PC-3 (cell line): ENCODE data around the gene FOXR1. TPM values are rescaled to one million over a fixed set of nuclear protein-coding genes. Genes with fewer than 3 reads are reported as not detected.

ENCODE experiments used
- ATAC-seq: fragments of 200-7000 bp; cut with Tn5 transposase; 2 replicates; pipeline ENCODE4 v1.9.1; 2020; ENCODE audit warnings: mild to moderate bottlenecking, moderate library complexity
- BruUV-seq: library from RNA; stranded (reverse); fragments of 400-500 nt; replicated peaks from 2 replicates; lab custom pipeline; 2021; lab: Mats Ljungman, UMichigan
- CTCF ChIA-PET: fragments of 300-600 bp; sonication (Branson Sonifier 250); formaldehyde crosslinking; loops from one replicate; lab custom pipeline; 2022; ENCODE audit warnings: antibody characterized with exemption; lab: Charles Lee
- POLR2A ChIA-PET: fragments of 300-600 bp; sonication (Branson Sonifier 250); formaldehyde crosslinking; loops from one replicate; lab custom pipeline; 2022; ENCODE audit warnings: antibody characterized with exemption; ENCODE audit not compliant: unreplicated experiment; lab: Charles Lee
- DNase-seq: peaks from one replicate; pipeline ENCODE4 v3.0.0-alpha.2; 2015
- H2AFZ ChIP-seq: fragments of 300-600 bp; sonication (generic); 2 replicates; pipeline ENCODE4 v1.6.0; 2016; ENCODE audit warnings: antibody characterized with exemption, low read length
- H3F3A ChIP-seq: fragments of 300-600 bp; sonication (generic); one replicate; pipeline ENCODE4 v1.6.0; 2017; ENCODE audit warnings: antibody characterized with exemption, low read length, control low read depth, mild to moderate bottlenecking; ENCODE audit not compliant: unreplicated experiment
- H3K27ac ChIP-seq: fragments of 300-600 bp; sonication (generic); 2 replicates; pipeline ENCODE4 v1.5.1; 2016; ENCODE audit warnings: mild to moderate bottlenecking, low read length
- H3K27me3 ChIP-seq: fragments of 300-600 bp; sonication (generic); 2 replicates; pipeline ENCODE4 v1.6.1; 2016; ENCODE audit warnings: low read length, mixed read lengths
- H3K36me3 ChIP-seq: fragments of 300-600 bp; sonication (generic); 2 replicates; pipeline ENCODE4 v1.6.1; 2016; ENCODE audit warnings: low read depth, mixed run types, low read length, mixed read lengths
- H3K4me1 ChIP-seq: fragments of 300-600 bp; sonication (generic); 2 replicates; pipeline ENCODE4 v1.5.1; 2016; ENCODE audit warnings: low read length; ENCODE audit not compliant: insufficient read depth
- H3K4me2 ChIP-seq: fragments of 300-600 bp; sonication (generic); 2 replicates; pipeline ENCODE4 v1.6.0; 2016; ENCODE audit warnings: low read length
- H3K4me3 ChIP-seq: fragments of 300-600 bp; sonication (generic); 2 replicates; pipeline ENCODE4 v1.5.1; 2016; ENCODE audit warnings: mild to moderate bottlenecking, low read length, mixed read lengths
- H3K79me2 ChIP-seq: fragments of 300-600 bp; sonication (generic); 2 replicates; pipeline ENCODE4 v1.6.1; 2017; ENCODE audit warnings: low read length, mixed read lengths
- H3K9ac ChIP-seq: fragments of 300-600 bp; sonication (generic); 2 replicates; pipeline ENCODE4 v1.6.0; 2016; ENCODE audit warnings: mild to moderate bottlenecking, low read length
- H3K9me2 ChIP-seq: fragments of 300-600 bp; sonication (generic); replicated peaks from 2 replicates; pipeline ENCODE4 v1.6.1; 2016; ENCODE audit warnings: mixed run types, low read length, mixed read lengths
- H3K9me3 ChIP-seq: fragments of 300-600 bp; sonication (generic); 2 replicates; pipeline ENCODE4 v1.6.1; 2016; ENCODE audit warnings: low read length, mixed read lengths
- H4K20me1 ChIP-seq: fragments of 300-600 bp; sonication (generic); 2 replicates; pipeline ENCODE4 v1.6.1; 2016; ENCODE audit warnings: low read length, mixed read lengths
- EZH2 ChIP-seq: fragments of 300-600 bp; sonication (generic); IDR thresholded peaks from one replicate; pipeline ENCODE4 v1.6.1; 2017; ENCODE audit warnings: antibody characterized with exemption, mild to moderate bottlenecking, low read length; ENCODE audit not compliant: unreplicated experiment
- EZH2phosphoT487 ChIP-seq: fragments of 300-600 bp; sonication (generic); IDR thresholded peaks from 2 replicates; pipeline ENCODE4 v1.6.1; 2018; ENCODE audit warnings: mild to moderate bottlenecking, antibody characterized with exemption, low read length, borderline replicate concordance
- intact Hi-C: fragments of 100-400 bp; cut with micrococcal nuclease; formaldehyde crosslinking; loops from 2 replicates; pipeline ENCODE4 v1.9.0; 2023
- total RNA-seq: library from RNA; depleted of rRNA; stranded (reverse); fragments of >200 nt; gene quantifications from 2 replicates; pipeline ENCODE4 v1.2.3, GENCODE V29; 2014
- TF ChIP-seq, protein P1 (sequence below): fragments of 300-600 bp; sonication (generic); conservative IDR thresholded peaks from 2 replicates; pipeline ENCODE4 v1.5.1; 2017; ENCODE audit warnings: antibody characterized with exemption, low read depth, mild to moderate bottlenecking, low read length

FOXR1 gene
- total RNA-seq, 1 experiment from 2014 or later: not detected

DNA sequence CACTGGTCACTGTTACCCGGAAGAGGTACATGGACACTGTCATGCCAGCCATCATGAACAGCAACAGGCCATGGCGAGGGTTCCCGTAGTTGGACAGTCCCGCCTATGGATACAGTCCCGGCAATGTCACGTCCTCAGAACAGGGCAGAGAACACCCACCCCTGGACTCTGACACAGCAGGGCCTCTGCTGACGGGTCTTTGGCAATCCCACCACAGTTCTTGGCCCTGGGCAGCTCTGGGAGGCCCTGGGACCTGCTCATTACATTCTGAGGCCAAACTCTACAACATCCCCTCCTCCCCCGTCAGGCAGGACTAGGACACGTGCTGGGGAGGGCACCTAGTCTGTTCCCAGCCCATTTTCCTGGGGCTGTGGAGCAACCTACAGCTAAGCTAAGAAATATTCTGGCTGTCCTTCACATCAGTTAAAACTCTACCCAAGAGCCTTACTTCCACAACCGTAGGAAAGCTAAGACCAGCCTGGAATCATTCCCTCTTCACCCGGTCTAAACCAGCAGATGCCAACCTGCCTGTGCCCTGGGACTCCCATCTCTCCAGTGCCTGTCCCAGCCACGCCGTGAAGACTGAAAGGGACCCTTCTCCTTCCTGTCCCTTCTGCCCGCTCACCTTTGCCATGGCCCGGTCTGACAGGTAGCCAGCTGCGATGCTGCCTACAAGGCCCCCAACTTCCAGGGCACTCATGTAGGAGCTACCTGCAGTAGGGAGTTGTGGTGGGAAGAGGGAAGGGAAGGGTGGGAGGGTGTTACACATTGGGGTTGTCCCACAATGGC is 54.6 kb downstream of the FOXR1 start:
- H3K9ac ChIP-seq: no peak overlapping the region
- ChIA-PET POLR2A (no interaction called here), CTCF (no interaction called here)
- H3K4me1 ChIP-seq: peaks cover 20% of the 10 kb centered on the region
- H3K9me2 ChIP-seq: no peaks in the 10 kb centered on the region
- H3K27me3 ChIP-seq: no peaks in the 10 kb centered on the region
- peaks cover 5% of the 10 kb centered on the region for H3F3A ChIP-seq
- no TSS peak for BruUV-seq
- intact Hi-C loops: no loop called here
- no peak for ATAC-seq
- H3K4me3 ChIP-seq: no peak overlapping the region
- no peaks in the 10 kb centered on the region for H3K9me3 ChIP-seq
- H4K20me1 ChIP-seq: no peaks in the 10 kb centered on the region
- H3K36me3 ChIP-seq: peaks cover 34% of the 10 kb centered on the region
- DNase-seq: no peak
- H3K4me2 ChIP-seq: no peak overlapping the region
- peaks cover 44% of the 10 kb centered on the region for H3K79me2 ChIP-seq
- no peak overlapping the region for H3K27ac ChIP-seq
- no peak overlapping the region for H2AFZ ChIP-seq
- no peak for TF ChIP-seq EZH2phosphoT487
- TF ChIP-seq, protein P1, sequence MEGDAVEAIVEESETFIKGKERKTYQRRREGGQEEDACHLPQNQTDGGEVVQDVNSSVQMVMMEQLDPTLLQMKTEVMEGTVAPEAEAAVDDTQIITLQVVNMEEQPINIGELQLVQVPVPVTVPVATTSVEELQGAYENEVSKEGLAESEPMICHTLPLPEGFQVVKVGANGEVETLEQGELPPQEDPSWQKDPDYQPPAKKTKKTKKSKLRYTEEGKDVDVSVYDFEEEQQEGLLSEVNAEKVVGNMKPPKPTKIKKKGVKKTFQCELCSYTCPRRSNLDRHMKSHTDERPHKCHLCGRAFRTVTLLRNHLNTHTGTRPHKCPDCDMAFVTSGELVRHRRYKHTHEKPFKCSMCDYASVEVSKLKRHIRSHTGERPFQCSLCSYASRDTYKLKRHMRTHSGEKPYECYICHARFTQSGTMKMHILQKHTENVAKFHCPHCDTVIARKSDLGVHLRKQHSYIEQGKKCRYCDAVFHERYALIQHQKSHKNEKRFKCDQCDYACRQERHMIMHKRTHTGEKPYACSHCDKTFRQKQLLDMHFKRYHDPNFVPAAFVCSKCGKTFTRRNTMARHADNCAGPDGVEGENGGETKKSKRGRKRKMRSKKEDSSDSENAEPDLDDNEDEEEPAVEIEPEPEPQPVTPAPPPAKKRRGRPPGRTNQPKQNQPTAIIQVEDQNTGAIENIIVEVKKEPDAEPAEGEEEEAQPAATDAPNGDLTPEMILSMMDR: no peak
- TF ChIP-seq EZH2: no peak

DNA sequence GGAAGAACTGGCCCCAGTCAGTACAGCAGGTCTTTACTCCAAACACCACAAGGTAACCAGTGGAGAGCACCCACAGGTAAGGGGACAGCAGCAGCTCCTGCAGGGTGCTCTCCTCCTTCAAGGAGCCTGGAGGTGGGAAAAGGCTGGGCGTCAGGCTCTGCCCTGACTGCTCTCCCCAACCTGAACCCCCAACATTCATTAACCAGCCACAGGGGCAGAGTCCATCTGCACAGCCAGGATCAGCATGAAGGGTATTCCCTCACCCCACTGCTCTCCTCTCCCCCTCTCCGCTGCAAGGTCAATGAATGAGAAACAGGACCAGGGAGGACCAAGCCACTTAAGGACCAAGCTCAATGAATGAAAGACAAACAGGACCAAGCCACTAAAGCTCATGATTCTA is 55.4 kb downstream of the FOXR1 start:
- intact Hi-C loops: no loop called here
- peaks cover 5% of the 10 kb centered on the region for H3F3A ChIP-seq
- H2AFZ ChIP-seq: no peak overlapping the region
- ATAC-seq (no peak), DNase-seq (no peak)
- no peak overlapping the region for H3K4me3 ChIP-seq
- no peak overlapping the region for H3K27ac ChIP-seq
- TF ChIP-seq, protein P1: no peak
- no peak for TF ChIP-seq EZH2phosphoT487
- TF ChIP-seq EZH2: no peak
- H3K4me1 ChIP-seq: peaks cover 16% of the 10 kb centered on the region
- H3K36me3 ChIP-seq: peaks cover 27% of the 10 kb centered on the region
- no TSS peak for BruUV-seq
- peaks cover 36% of the 10 kb centered on the region for H3K79me2 ChIP-seq
- no peaks in the 10 kb centered on the region for H3K9me2 ChIP-seq
- no peak overlapping the region for H3K4me2 ChIP-seq
- ChIA-PET CTCF (no interaction called here), POLR2A (interaction anchor here (0.5 kb wide), 1 partner anchor 1165 kb away, joined by 3 read pairs; no protein-coding TSS in a partner anchor)
- no peaks in the 10 kb centered on the region for H3K9me3 ChIP-seq
- no peaks in the 10 kb centered on the region for H4K20me1 ChIP-seq
- no peaks in the 10 kb centered on the region for H3K27me3 ChIP-seq
- H3K9ac ChIP-seq: no peak overlapping the region
